Measurements from ENCODE around the gene MYOZ2.

GRCh38 chr4:119212964-119213606 is 77.5 kb downstream of the MYOZ2 start:
- TF ChIP-seq POLR2A (IDR thresholded peaks at IDR 0.05): no peak
- TF ChIP-seq, protein P1, sequence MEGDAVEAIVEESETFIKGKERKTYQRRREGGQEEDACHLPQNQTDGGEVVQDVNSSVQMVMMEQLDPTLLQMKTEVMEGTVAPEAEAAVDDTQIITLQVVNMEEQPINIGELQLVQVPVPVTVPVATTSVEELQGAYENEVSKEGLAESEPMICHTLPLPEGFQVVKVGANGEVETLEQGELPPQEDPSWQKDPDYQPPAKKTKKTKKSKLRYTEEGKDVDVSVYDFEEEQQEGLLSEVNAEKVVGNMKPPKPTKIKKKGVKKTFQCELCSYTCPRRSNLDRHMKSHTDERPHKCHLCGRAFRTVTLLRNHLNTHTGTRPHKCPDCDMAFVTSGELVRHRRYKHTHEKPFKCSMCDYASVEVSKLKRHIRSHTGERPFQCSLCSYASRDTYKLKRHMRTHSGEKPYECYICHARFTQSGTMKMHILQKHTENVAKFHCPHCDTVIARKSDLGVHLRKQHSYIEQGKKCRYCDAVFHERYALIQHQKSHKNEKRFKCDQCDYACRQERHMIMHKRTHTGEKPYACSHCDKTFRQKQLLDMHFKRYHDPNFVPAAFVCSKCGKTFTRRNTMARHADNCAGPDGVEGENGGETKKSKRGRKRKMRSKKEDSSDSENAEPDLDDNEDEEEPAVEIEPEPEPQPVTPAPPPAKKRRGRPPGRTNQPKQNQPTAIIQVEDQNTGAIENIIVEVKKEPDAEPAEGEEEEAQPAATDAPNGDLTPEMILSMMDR (IDR thresholded peaks at IDR 0.05): no peak
